ENCODE measurements around the gene CORO2B. TPM values are rescaled to one million over a fixed set of nuclear protein-coding genes. Genes with fewer than 3 reads are reported as not detected.
A peak's percentile ranks its signal among the peaks of the same experiment; 100 is the strongest.

The CORO2B gene
- total and polyA plus RNA-seq, 4 donors: 2.4 to 12.5 (median 4.3) TPM

DNA sequence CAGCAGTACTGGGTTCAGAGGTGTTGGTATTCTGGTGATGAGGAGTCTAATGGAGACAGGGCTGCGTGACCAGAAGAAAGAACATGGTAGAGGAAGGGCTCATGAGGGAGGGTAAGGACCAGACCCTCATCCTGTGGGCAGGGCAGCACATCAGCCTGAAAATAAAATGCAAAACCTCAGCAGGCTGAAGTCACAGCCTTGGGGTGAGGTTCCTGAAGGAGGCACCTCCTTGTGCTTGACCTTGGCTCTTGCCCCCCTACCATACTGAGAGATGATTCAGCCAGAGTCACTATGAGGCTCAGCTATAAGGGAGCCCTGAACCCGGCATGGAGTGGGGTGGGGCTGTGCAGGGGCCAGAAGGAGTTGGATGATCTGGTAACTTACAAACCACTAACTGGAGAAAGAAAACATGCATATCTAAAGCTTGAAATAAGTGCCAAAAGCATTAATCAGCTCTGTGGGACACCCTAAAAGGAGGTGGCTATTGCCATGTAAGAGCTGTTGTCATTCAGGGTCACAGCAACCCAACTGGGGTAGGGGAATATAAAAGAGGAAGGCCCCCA lies 60.2 kb downstream of the CORO2B start:
- TF ChIP-seq, protein P1, sequence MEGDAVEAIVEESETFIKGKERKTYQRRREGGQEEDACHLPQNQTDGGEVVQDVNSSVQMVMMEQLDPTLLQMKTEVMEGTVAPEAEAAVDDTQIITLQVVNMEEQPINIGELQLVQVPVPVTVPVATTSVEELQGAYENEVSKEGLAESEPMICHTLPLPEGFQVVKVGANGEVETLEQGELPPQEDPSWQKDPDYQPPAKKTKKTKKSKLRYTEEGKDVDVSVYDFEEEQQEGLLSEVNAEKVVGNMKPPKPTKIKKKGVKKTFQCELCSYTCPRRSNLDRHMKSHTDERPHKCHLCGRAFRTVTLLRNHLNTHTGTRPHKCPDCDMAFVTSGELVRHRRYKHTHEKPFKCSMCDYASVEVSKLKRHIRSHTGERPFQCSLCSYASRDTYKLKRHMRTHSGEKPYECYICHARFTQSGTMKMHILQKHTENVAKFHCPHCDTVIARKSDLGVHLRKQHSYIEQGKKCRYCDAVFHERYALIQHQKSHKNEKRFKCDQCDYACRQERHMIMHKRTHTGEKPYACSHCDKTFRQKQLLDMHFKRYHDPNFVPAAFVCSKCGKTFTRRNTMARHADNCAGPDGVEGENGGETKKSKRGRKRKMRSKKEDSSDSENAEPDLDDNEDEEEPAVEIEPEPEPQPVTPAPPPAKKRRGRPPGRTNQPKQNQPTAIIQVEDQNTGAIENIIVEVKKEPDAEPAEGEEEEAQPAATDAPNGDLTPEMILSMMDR (IDR thresholded peaks at IDR 0.05; ENCODE audit: control extremely low read depth, extremely low read depth): no peak
- H3K4me3 ChIP-seq: no peak overlapping the region
- H3K36me3 ChIP-seq (ENCODE audit: control insufficient read depth in 4 of 4, insufficient read depth in 4 of 4, low read length in 4 of 4): no peaks in the 10 kb centered on the region
- peak overlapping the region in 1 of 2 donors; percentile 7 for H3K9ac ChIP-seq (ENCODE audit: insufficient read depth in 1 of 2, low read length in 2 of 2)
- no peaks in the 10 kb centered on the region for H3K27me3 ChIP-seq (ENCODE audit: control insufficient read depth in 3 of 3, insufficient read depth in 3 of 3, low read length in 2 of 3)
- peak overlapping the region in 1 of 2 donors; percentile 0 for H3K27ac ChIP-seq (ENCODE audit: low read depth in 1 of 2, low read length in 1 of 2)
- peak in 1 of 3 donors; percentile 12 for DNase-seq
- ATAC-seq (ENCODE audit: insufficient read depth, low FRiP score): no peak
- H3K9me3 ChIP-seq (ENCODE audit: control insufficient read depth in 4 of 4, insufficient read depth in 3 of 4, low read length in 3 of 4): no peaks in the 10 kb centered on the region
- 90 to 91% methylated on average over 2 of the region's 2 CpGs for WGBS, 2 donors
- H3K4me1 ChIP-seq (ENCODE audit: control insufficient read depth in 5 of 5, insufficient read depth in 5 of 5, low read length in 5 of 5): peaks cover 10 to 77% (median 46%) of the 10 kb centered on the region in 5 donors

DNA sequence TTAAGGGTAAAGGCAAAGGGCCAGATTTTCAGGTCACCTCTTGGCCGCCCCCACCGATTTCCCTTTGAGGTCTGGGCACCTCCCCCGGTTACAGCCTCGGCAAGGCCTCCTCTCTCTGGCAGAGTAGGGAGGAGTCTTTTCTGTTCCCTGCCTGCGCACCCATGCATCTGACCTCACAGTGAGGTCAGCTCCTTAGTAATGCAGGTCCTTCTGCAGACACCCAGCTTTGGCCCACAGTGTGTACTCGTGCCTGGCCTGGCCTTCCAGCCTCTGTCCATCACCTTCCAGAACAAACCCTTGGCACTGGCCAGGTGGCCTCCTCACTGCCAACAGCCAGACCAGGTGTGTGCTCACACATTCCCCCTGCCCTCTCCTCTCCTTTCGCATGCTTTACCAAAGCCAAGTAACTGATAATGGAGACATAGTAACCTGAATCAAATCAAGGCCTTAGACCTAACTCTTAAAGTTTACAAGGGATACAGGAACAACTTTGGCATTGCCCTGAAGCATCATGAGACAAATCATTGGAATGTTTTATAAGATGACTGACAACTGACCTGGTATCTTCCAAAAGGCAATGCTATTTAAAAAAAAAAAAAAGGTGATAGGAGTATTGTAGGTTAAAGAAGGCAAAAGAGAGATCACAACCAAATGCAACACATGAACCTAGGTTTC lies 61.3 kb downstream of the CORO2B start:
- Histone ChIP-seq H3K27me3 (ENCODE audit: control insufficient read depth in 3 of 3, insufficient read depth in 3 of 3, low read length in 2 of 3) (no peaks in the 10 kb centered on the region), H3K9ac (ENCODE audit: insufficient read depth in 1 of 2, low read length in 2 of 2) (no peak overlapping the region), H3K9me3 (ENCODE audit: control insufficient read depth in 4 of 4, insufficient read depth in 3 of 4, low read length in 3 of 4) (no peaks in the 10 kb centered on the region), H3K4me1 (ENCODE audit: control insufficient read depth in 5 of 5, insufficient read depth in 5 of 5, low read length in 5 of 5) (peaks cover 5 to 67% (median 41%) of the 10 kb centered on the region in 5 donors), H3K27ac (ENCODE audit: low read depth in 1 of 2, low read length in 1 of 2) (no peak overlapping the region), H3K36me3 (ENCODE audit: control insufficient read depth in 4 of 4, insufficient read depth in 4 of 4, low read length in 4 of 4) (no peaks in the 10 kb centered on the region), H3K4me3 (no peak overlapping the region)
- DNase-seq: no peak
- ATAC-seq (ENCODE audit: insufficient read depth, low FRiP score): no peak
- WGBS, 2 donors: 74 to 84% methylated on average over 7 of the region's 7 CpGs
- TF ChIP-seq, protein P1 (IDR thresholded peaks at IDR 0.05; ENCODE audit: control extremely low read depth, extremely low read depth): no peak

DNA sequence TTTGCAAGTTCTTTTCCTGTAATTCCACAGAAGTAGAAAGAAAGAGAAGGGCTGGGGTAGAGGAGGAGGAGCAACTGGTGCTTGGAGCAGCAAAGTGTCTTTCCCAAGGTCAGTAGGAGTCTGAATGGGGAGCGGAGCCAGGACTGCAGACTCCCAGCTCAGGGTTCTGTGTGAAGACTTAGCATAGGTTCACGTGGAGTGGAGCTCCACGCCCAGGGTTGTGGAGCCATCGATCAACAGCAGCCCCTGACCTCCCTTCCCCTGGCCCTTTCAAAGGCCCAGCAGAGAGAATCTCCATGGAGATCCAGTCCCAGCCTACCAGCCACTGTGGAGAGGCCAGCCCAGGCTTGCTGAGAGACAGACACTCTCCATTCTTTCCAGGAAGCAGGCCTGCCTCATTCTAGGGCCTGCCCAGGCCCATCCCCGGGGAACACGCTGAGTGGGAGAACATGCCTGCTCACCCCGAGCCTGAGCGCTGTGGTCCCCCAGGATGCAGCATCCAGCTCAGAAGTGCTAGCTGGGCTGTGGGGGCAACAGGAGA lies 62.1 kb downstream of the CORO2B start:
- Histone ChIP-seq H3K9ac (ENCODE audit: insufficient read depth in 1 of 2, low read length in 2 of 2) (no peak overlapping the region), H3K36me3 (ENCODE audit: control insufficient read depth in 4 of 4, insufficient read depth in 4 of 4, low read length in 4 of 4) (no peaks in the 10 kb centered on the region), H3K4me1 (ENCODE audit: control insufficient read depth in 5 of 5, insufficient read depth in 5 of 5, low read length in 5 of 5) (peaks cover 4 to 59% (median 34%) of the 10 kb centered on the region in 5 donors), H3K4me3 (no peak overlapping the region), H3K9me3 (ENCODE audit: control insufficient read depth in 4 of 4, insufficient read depth in 3 of 4, low read length in 3 of 4) (no peaks in the 10 kb centered on the region), H3K27me3 (ENCODE audit: control insufficient read depth in 3 of 3, insufficient read depth in 3 of 3, low read length in 2 of 3) (no peaks in the 10 kb centered on the region), H3K27ac (ENCODE audit: low read depth in 1 of 2, low read length in 1 of 2) (no peak overlapping the region)
- ATAC-seq (ENCODE audit: insufficient read depth, low FRiP score) (no peak), DNase-seq (peak in 1 of 3 donors; percentile 36)
- 75 to 77% methylated on average over 8 of the region's 8 CpGs for WGBS, 2 donors
- TF ChIP-seq, protein P1 (IDR thresholded peaks at IDR 0.05; ENCODE audit: control extremely low read depth, extremely low read depth): no peak
